Smooth muscle cell (in vitro differentiated cells): ENCODE measurements around the gene ZNF107. TPM values are rescaled to one million over a fixed set of nuclear protein-coding genes. Genes with fewer than 3 reads are reported as not detected.

ENCODE experiments used
- DNase-seq: peaks from one replicate; lab custom pipeline; 2025; ENCODE audit not compliant: unreplicated experiment; lab: John Stamatoyannopoulos, UW
- H2AFZ ChIP-seq: fragments of 200-600 bp; sonication (generic); 2 replicates; pipeline ENCODE4 v1.6.0; 2016; ENCODE audit warnings: antibody characterized with exemption, low read depth, mild to moderate bottlenecking
- H3F3A ChIP-seq: fragments of 200-600 bp; sonication (generic); 2 replicates; pipeline ENCODE4 v1.6.0; 2017; ENCODE audit warnings: antibody characterized with exemption, low read depth
- H3K27ac ChIP-seq: fragments of 200-600 bp; sonication (generic); 2 replicates; pipeline ENCODE4 v1.5.1; 2016; ENCODE audit warnings: low read depth, mild to moderate bottlenecking
- H3K27me3 ChIP-seq: fragments of 200-600 bp; sonication (generic); 2 replicates; pipeline ENCODE4 v1.6.1; 2016; ENCODE audit warnings: low read depth, mild to moderate bottlenecking
- H3K36me3 ChIP-seq: fragments of 200-600 bp; sonication (generic); 2 replicates; pipeline ENCODE4 v1.5.1; 2016; ENCODE audit warnings: low read depth
- H3K4me1 ChIP-seq: fragments of 200-600 bp; sonication (generic); 2 replicates; pipeline ENCODE4 v1.5.1; 2016; ENCODE audit warnings: low read depth
- H3K4me2 ChIP-seq: fragments of 200-600 bp; sonication (generic); 2 replicates; pipeline ENCODE4 v1.6.0; 2016; ENCODE audit warnings: mild to moderate bottlenecking
- H3K4me3 ChIP-seq: fragments of 200-600 bp; sonication (generic); 2 replicates; pipeline ENCODE4 v1.5.1; 2016; ENCODE audit warnings: mild to moderate bottlenecking
- H3K79me2 ChIP-seq: fragments of 200-600 bp; sonication (generic); 2 replicates; pipeline ENCODE4 v1.6.0; 2016; ENCODE audit warnings: low read depth, mild to moderate bottlenecking
- H3K9ac ChIP-seq: fragments of 200-600 bp; sonication (generic); 2 replicates; pipeline ENCODE4 v1.6.0; 2016; ENCODE audit warnings: low read depth
- H3K9me3 ChIP-seq: fragments of 200-600 bp; sonication (generic); replicated peaks from 2 replicates; pipeline ENCODE4 v1.5.1; 2016; ENCODE audit warnings: low read depth
- H4K20me1 ChIP-seq: fragments of 200-600 bp; sonication (generic); 2 replicates; pipeline ENCODE4 v1.6.0; 2016; ENCODE audit warnings: low read depth
- WGBS: methylation state at CpG from one replicate; pipeline ENCODE4 v1.1.7; 2016; ENCODE audit warnings: low lambda C conversion rate; 5-methylcytosine and 5-hydroxymethylcytosine counted together
- polyA plus RNA-seq: library from polyadenylated mRNA; unstranded; fragments of >200 nt; fragmentation: Nextera tagmentation; extraction: Ambion mirVana; gene quantifications from 2 replicates; pipeline ENCODE4 v1.2.1, GENCODE V29; 2016
- total RNA-seq: library from RNA; depleted of rRNA; stranded (reverse); fragments of >200 nt; gene quantifications from 2 replicates; pipeline ENCODE4 v1.2.3, GENCODE V29; 2014
- TF ChIP-seq, protein P1 (sequence below): fragments of 200-600 bp; sonication (generic); IDR thresholded peaks from 2 replicates; pipeline ENCODE4 v1.5.1; 2017; ENCODE audit warnings: borderline replicate concordance, mild to moderate bottlenecking, antibody characterized with exemption; ENCODE audit not compliant: insufficient read depth, poor library complexity, severe bottlenecking

ZNF107 gene
- total RNA-seq: 2.3 and 3.8 TPM in 2 replicates
- 0.62 and 0.78 TPM in 2 replicates for polyA plus RNA-seq

DNA sequence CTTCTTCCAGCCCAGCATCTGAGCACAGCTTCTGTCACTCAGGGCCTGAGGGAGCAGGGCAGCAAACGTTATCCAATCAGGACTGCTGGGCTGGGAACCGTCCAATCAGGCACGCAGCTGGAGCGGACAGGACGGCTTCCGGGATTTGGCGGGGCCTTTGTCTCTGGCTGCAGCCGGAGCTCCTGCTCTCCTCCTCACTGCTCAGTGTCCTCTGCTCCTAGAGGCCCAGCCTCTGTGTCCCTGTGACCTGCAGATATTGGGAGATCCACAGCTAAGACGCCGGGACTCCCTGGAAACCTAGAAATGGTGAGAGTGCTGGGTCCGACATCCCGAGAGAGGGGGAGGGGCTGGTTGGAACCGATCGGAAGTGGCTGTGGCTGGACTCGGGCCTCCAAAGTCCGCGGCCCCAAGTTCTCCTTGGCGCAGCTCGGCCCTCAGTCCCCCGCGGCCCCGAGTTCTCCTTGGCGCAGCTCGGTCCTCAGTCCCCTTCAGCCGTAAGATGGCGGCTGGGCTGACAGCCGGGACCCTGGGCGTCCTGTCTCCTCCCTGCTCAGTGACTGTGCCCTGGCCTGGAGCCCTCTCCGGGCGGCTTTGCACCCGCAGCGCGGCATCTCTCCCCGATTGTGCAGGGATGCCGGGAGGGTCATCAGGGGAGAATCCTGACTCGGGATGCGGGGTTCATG is at the start of gene ZNF107:
ZNF107 (plus strand) TSS at position 154 of the 683 bp plus-strand sequence; CDS start at position 304, 150 bp downstream.
- peak; percentile 16 for DNase-seq
- Histone ChIP-seq H3K4me2 (peak within 1 kb of the TSS; percentile 82), H3K27me3 (no peaks in the 10 kb centered on the region), H3K79me2 (no peaks in the 10 kb centered on the region), H3F3A (no peaks in the 10 kb centered on the region), H3K4me3 (peak within 1 kb of the TSS; percentile 61), H3K4me1 (no peaks in the 10 kb centered on the region), H4K20me1 (no peaks in the 10 kb centered on the region), H3K9ac (peak within 1 kb of the TSS; percentile 64), H3K36me3 (no peaks in the 10 kb centered on the region), H2AFZ (peak within 1 kb of the TSS; percentile 89), H3K9me3 (no peaks in the 10 kb centered on the region), H3K27ac (peak within 1 kb of the TSS; percentile 19)
- WGBS: 52% methylated on average over 37 of the region's 37 CpGs
- TF ChIP-seq, protein P1, sequence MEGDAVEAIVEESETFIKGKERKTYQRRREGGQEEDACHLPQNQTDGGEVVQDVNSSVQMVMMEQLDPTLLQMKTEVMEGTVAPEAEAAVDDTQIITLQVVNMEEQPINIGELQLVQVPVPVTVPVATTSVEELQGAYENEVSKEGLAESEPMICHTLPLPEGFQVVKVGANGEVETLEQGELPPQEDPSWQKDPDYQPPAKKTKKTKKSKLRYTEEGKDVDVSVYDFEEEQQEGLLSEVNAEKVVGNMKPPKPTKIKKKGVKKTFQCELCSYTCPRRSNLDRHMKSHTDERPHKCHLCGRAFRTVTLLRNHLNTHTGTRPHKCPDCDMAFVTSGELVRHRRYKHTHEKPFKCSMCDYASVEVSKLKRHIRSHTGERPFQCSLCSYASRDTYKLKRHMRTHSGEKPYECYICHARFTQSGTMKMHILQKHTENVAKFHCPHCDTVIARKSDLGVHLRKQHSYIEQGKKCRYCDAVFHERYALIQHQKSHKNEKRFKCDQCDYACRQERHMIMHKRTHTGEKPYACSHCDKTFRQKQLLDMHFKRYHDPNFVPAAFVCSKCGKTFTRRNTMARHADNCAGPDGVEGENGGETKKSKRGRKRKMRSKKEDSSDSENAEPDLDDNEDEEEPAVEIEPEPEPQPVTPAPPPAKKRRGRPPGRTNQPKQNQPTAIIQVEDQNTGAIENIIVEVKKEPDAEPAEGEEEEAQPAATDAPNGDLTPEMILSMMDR: no peak

DNA sequence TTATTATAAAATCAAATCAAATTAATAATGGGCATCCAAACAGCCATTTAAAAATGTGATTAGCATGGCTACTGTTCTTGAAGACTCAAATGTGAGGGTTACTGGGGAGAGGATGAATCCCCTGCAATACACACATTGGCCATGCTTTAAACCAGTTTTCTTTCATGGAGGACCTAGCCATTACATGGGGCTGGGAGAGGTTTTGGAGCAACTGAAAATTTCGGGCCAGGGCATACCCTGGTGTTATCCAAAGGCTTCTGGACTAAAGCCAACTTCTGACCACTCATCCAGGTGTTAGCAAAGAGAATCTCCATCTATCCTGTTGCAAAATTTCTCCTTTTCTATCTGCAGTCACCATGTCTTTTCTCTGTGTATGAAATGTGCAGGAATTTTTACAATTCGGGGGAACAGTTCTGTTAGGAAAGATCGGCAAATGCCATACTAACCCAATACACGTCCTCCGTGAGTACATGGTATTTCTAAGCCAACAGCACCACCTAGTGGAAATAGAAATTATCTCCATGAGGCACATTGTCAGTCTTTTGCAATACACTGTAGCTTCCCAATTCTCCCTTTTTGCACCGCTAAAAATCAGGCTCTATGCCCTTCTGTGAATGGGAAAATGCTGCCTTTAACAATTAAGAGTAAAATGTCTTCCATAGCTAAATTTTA is 47.0 kb upstream of the ZNF107 start:
- Histone ChIP-seq H3K27ac (no peak overlapping the region), H3K4me2 (no peak overlapping the region), H3K27me3 (no peaks in the 10 kb centered on the region), H2AFZ (no peak overlapping the region), H3K4me3 (no peak overlapping the region), H3K9ac (no peak overlapping the region), H3F3A (no peaks in the 10 kb centered on the region), H3K9me3 (peaks cover 6% of the 10 kb centered on the region), H3K79me2 (no peaks in the 10 kb centered on the region), H4K20me1 (no peaks in the 10 kb centered on the region), H3K4me1 (no peaks in the 10 kb centered on the region), H3K36me3 (no peaks in the 10 kb centered on the region)
- TF ChIP-seq, protein P1: no peak
- DNase-seq: no peak
- 36% methylated on average over 6 of the region's 6 CpGs for WGBS

DNA sequence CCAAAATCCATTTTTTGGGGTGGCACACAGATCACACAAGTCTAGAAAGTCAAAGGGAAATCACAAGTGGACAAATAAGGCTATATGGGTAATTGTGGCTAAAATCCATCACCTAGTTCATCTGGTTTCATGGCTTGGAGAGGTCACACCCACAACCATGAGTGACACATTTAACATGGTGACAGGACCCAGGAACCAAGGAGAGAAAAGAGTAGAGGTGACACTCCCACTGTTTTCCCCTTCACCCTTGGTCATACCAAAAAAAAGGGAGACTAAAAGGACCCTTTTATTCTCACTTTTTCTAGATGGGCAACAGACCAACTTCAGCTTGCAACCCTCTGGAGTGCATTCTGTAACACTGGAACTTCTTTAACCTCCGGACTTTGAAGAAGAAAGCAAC is 46.2 kb upstream of the ZNF107 start:
- Histone ChIP-seq H3K9me3 (peaks cover 6% of the 10 kb centered on the region), H3F3A (no peaks in the 10 kb centered on the region), H4K20me1 (no peaks in the 10 kb centered on the region), H3K27me3 (no peaks in the 10 kb centered on the region), H3K27ac (no peak overlapping the region), H3K4me2 (no peak overlapping the region), H2AFZ (no peak overlapping the region), H3K79me2 (no peaks in the 10 kb centered on the region), H3K4me1 (no peaks in the 10 kb centered on the region), H3K36me3 (no peaks in the 10 kb centered on the region), H3K4me3 (no peak overlapping the region), H3K9ac (no peak overlapping the region)
- 43% methylated on average over 1 of the region's 1 CpG for WGBS
- TF ChIP-seq, protein P1: no peak
- DNase-seq: no peak
